Endothelial cell of umbilical vein (primary cell): Measurements from ENCODE around the gene MYO6. TPM values are rescaled to one million over a fixed set of nuclear protein-coding genes. Genes with fewer than 3 reads are reported as not detected.

Experiments
- BruUV-seq: library from RNA; stranded (reverse); fragments of 400-500 nt; replicated peaks from 2 replicates; lab custom pipeline; 2021; lab: Mats Ljungman, UMichigan
- CTCF ChIA-PET: fragments of 300-600, 350-600 bp; sonication (Branson Sonifier 250); formaldehyde crosslinking; loops from one replicate; lab custom pipeline; 2021; ENCODE audit warnings: antibody characterized with exemption, inconsistent platforms; lab: Charles Lee
- POLR2A ChIA-PET: fragments of 300-600, 350-600 bp; sonication (Branson Sonifier 250); formaldehyde crosslinking; loops from one replicate; lab custom pipeline; 2021; ENCODE audit warnings: antibody characterized with exemption, inconsistent platforms; lab: Charles Lee
- DNase-seq: peaks from one replicate; pipeline ENCODE4 v3.0.0-alpha.2; 2011; ENCODE audit warnings: low read depth, low spot score
- FAIRE-seq: peaks from 2 replicates; lab custom pipeline; 2011; peaks lifted over from hg19 to GRCh38; lab: Jason Lieb, UNC
- H2AFZ ChIP-seq: 2 replicates; pipeline ENCODE4 v1.6.0; 2012; ENCODE audit warnings: low read depth, low read length, control low read depth, inconsistent platforms
- H3K27ac ChIP-seq: 2 replicates; pipeline ENCODE4 v1.5.1; 2011; ENCODE audit warnings: low read depth, mild to moderate bottlenecking, control low read depth, low read length, moderate library complexity; ENCODE audit not compliant: insufficient read depth
- H3K27me3 ChIP-seq, 2 experiments: 2 replicates each; pipeline versions ENCODE4 v1.6.0 to v1.6.1; 2011; ENCODE audit warnings: low read length in 2 of 2, mixed read lengths in 1 of 2; ENCODE audit not compliant: control insufficient read depth in 2 of 2, insufficient read depth in 2 of 2
- H3K36me3 ChIP-seq, 2 experiments: 2 replicates in 1 of 2; 3 replicates in 1 of 2; pipeline ENCODE4 v1.5.1; 2011; ENCODE audit warnings: low read length in 2 of 2, mild to moderate bottlenecking in 1 of 2, moderate library complexity in 1 of 2; ENCODE audit not compliant: control insufficient read depth in 2 of 2, insufficient read depth in 2 of 2; ENCODE audit errors: extremely low read depth in 1 of 2
- H3K4me1 ChIP-seq: 3 replicates; pipeline ENCODE4 v1.5.1; 2011; ENCODE audit warnings: mild to moderate bottlenecking, low read length; ENCODE audit not compliant: control insufficient read depth, insufficient read depth; ENCODE audit errors: extremely low read depth
- H3K4me2 ChIP-seq: 2 replicates; pipeline ENCODE4 v1.6.1; 2011; ENCODE audit warnings: low read length, control low read depth, mixed read lengths; ENCODE audit not compliant: insufficient read depth
- H3K4me3 ChIP-seq, 3 experiments: fragments of 200-600 bp in 1 of 3; sonication (generic), shearing (Covaris generic) in 1 of 3; replicated peaks in 1 of 3; 2 replicates each; pipeline ENCODE4 v1.5.1; 2011 to 2016; ENCODE audit warnings: control low read depth in 3 of 3, low read length in 3 of 3, mild to moderate bottlenecking in 2 of 3, inconsistent platforms in 1 of 3, low read depth in 1 of 3, moderate library complexity in 1 of 3; ENCODE audit not compliant: insufficient read depth in 1 of 3
- H3K79me2 ChIP-seq: 2 replicates; pipeline ENCODE4 v1.6.0; 2012; ENCODE audit warnings: low read length, inconsistent platforms; ENCODE audit not compliant: control insufficient read depth, insufficient read depth
- H3K9ac ChIP-seq: replicated peaks from 2 replicates; pipeline ENCODE3; 2011; ENCODE audit warnings: low read length, control low read depth; ENCODE audit not compliant: insufficient read depth; ENCODE audit errors: extremely low read depth
- H3K9me1 ChIP-seq: replicated peaks from 3 replicates; pipeline ENCODE4 v1.6.0; 2011; ENCODE audit warnings: mild to moderate bottlenecking, low read length; ENCODE audit not compliant: control insufficient read depth, insufficient read depth; ENCODE audit errors: extremely low read depth
- H3K9me3 ChIP-seq: replicated peaks from 2 replicates; pipeline ENCODE4 v1.5.1; 2012; ENCODE audit warnings: low read length, inconsistent platforms; ENCODE audit not compliant: control insufficient read depth, insufficient read depth
- H4K20me1 ChIP-seq: replicated peaks from 2 replicates; pipeline ENCODE3; 2011; ENCODE audit warnings: mild to moderate bottlenecking, low read length; ENCODE audit not compliant: control insufficient read depth, insufficient read depth; ENCODE audit errors: extremely low read depth
- CTCF ChIP-seq, 2 donors: IDR thresholded peaks; 1 replicate in 1 of 2; 2 replicates in 1 of 2; pipeline ENCODE4 v1.5.1; 2011; ENCODE audit warnings: low read length in 2 of 2, mild to moderate bottlenecking in 2 of 2, moderate library complexity in 2 of 2, control low read depth in 1 of 2, inconsistent platforms in 1 of 2, low read depth in 1 of 2; ENCODE audit not compliant: insufficient read depth in 1 of 2; ENCODE audit errors: extremely low read depth in 1 of 2
- FOS ChIP-seq: IDR thresholded peaks from 2 replicates; pipeline ENCODE4 v1.6.1; 2011; ENCODE audit warnings: mild to moderate bottlenecking, low read length, moderate library complexity, borderline replicate concordance; ENCODE audit not compliant: insufficient read depth
- GATA2 ChIP-seq: IDR thresholded peaks from 2 replicates; pipeline ENCODE4 v1.7.0; 2011; ENCODE audit warnings: low read depth, mild to moderate bottlenecking, moderate library complexity, mixed read lengths, low read length; ENCODE audit not compliant: insufficient read length, insufficient read depth
- JUN ChIP-seq: IDR thresholded peaks from 2 replicates; pipeline ENCODE4 v1.6.1; 2011; ENCODE audit warnings: borderline replicate concordance, low read depth; ENCODE audit not compliant: insufficient read length, insufficient read depth
- MAX ChIP-seq: IDR thresholded peaks from 2 replicates; pipeline ENCODE4 v1.6.1; 2011; ENCODE audit not compliant: insufficient read depth, insufficient read length
- MYC ChIP-seq: IDR thresholded peaks from one replicate; pipeline ENCODE4 v1.6.1; 2011; ENCODE audit warnings: mild to moderate bottlenecking, low read depth, low read length
- POLR2A ChIP-seq: IDR thresholded peaks from 2 replicates; pipeline ENCODE4 v1.6.1; 2012; ENCODE audit warnings: low read depth, mild to moderate bottlenecking, control low read depth, low read length
- POLR2AphosphoS5 ChIP-seq: IDR thresholded peaks from 2 replicates; pipeline ENCODE4 v1.6.1; 2012; ENCODE audit warnings: low read depth, mild to moderate bottlenecking, control low read depth, low read length, moderate library complexity; ENCODE audit not compliant: insufficient read depth
- dilution Hi-C: fragments of 300-500 bp; cut with MboI; formaldehyde crosslinking; loops from one replicate; pipeline ENCODE4 v1.15.0; 2019; ENCODE audit warnings: low sequenced_read_pairs; ENCODE audit not compliant: extremely low pct_ligation_motif_present
- intact Hi-C: fragments of 100-400 bp; cut with micrococcal nuclease; formaldehyde crosslinking; loops from one replicate; pipeline ENCODE4 v1.10.0; 2022
- polyA plus RNA-seq, 4 experiments: library from polyadenylated mRNA; depleted of rRNA in 3 of 4; stranded (reverse) in 3 of 4; unstranded in 1 of 4; fragments of >200 nt; gene quantifications; 2 replicates each; pipeline versions ENCODE4 v1.2.1 to v1.2.3, GENCODE V29; 2011 to 2012; ENCODE audit warnings: missing spikeins in 1 of 4
- total RNA-seq: library from RNA; stranded (reverse); gene quantifications from 2 replicates; pipeline ENCODE4 v1.2.3, GENCODE V29; 2021

The MYO6 gene
- total and polyA plus RNA-seq, 2 donors (not counting 3 experiments of a cell fraction or from before 2014, with no cell fraction given): 15.5 to 68.0 TPM

- H3K9me1 ChIP-seq: no peaks in the 10 kb centered on the region
- H3K79me2 ChIP-seq: peaks cover 15% of the 10 kb centered on the region
- H3K9me3 ChIP-seq: no peaks in the 10 kb centered on the region
- H3K4me3 ChIP-seq: no peak overlapping the region
- H3K36me3 ChIP-seq: peaks cover 2 to 5% of the 10 kb centered on the region in 2 experiments
- intact Hi-C loops (no loop called here), dilution Hi-C loops (no loop called here)
- no peak overlapping the region for H3K4me2 ChIP-seq
- H3K27ac ChIP-seq: no peak overlapping the region
- no peak overlapping the region for H3K9ac ChIP-seq
- FAIRE-seq (no peak), DNase-seq (no peak)
- BruUV-seq: no TSS peak
- peaks cover 2% of the 10 kb centered on the region for H4K20me1 ChIP-seq
- no peaks in the 10 kb centered on the region for H3K4me1 ChIP-seq
- ChIA-PET POLR2A (no interaction called here), CTCF (no interaction called here)
- H2AFZ ChIP-seq: no peak overlapping the region
- no peak for TF ChIP-seq MYC
- TF ChIP-seq JUN: no peak
- no peak for TF ChIP-seq POLR2A
- TF ChIP-seq CTCF (IDR thresholded peaks at IDR 0.05; ENCODE audit: extremely low read depth in 1 of 2, insufficient read depth in 1 of 2, low read depth in 1 of 2, low read length in 2 of 2): no peak
- no peak for TF ChIP-seq FOS
- no peak for TF ChIP-seq POLR2AphosphoS5
- TF ChIP-seq GATA2: no peak
- no peak for TF ChIP-seq MAX
- no peaks in the 10 kb centered on the region for H3K27me3 ChIP-seq
Observed at GRCh38 chr6:75813476-75814250, 64.6 kb downstream of the MYO6 start.
